Gastrocnemius medialis (tissue), 4 donors: ENCODE data around the gene FEN1.

Experiments used
- POLR2A ChIP-seq, 2 donors: fragments of 450-650 bp; IDR thresholded peaks; one replicate each; pipeline ENCODE4 v1.6.1; 2017; ENCODE audit warnings: antibody characterized with exemption in 2 of 2, mild to moderate bottlenecking in 2 of 2, moderate library complexity in 2 of 2
- TF ChIP-seq, protein P1 (sequence below), 5 experiments: fragments of 450-650 bp in 3 of 5; fragments of 200-600 bp in 2 of 5; sonication (generic) in 2 of 5; IDR thresholded peaks in 4 of 5; conservative IDR thresholded peaks in 1 of 5; 1 replicate in 4 of 5; 2 replicates in 1 of 5; pipeline ENCODE4 v1.5.1; 2016 to 2019; ENCODE audit warnings: antibody characterized with exemption in 5 of 5, mild to moderate bottlenecking in 3 of 5, moderate library complexity in 3 of 5

DNA sequence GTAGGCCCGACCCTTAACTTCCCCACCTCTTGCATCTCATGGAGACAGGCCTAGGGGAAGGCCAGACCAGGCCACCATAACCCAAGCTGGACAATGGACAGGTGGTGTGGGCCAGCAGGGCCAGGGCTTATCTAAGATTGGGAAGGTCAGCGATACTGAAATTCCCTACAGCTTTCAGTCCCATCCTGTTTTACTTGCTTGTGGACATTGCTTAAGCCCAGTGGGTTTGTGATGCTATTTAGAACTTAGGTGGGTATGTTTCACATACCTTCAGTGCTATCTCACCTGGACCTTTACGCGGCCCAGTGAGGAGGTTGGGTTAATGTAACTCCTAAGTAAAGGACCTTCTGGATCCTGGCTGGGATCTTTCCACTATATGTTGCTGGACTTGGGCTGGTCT is 37.1 kb downstream of the FEN1 start:
- TF ChIP-seq, protein P1, sequence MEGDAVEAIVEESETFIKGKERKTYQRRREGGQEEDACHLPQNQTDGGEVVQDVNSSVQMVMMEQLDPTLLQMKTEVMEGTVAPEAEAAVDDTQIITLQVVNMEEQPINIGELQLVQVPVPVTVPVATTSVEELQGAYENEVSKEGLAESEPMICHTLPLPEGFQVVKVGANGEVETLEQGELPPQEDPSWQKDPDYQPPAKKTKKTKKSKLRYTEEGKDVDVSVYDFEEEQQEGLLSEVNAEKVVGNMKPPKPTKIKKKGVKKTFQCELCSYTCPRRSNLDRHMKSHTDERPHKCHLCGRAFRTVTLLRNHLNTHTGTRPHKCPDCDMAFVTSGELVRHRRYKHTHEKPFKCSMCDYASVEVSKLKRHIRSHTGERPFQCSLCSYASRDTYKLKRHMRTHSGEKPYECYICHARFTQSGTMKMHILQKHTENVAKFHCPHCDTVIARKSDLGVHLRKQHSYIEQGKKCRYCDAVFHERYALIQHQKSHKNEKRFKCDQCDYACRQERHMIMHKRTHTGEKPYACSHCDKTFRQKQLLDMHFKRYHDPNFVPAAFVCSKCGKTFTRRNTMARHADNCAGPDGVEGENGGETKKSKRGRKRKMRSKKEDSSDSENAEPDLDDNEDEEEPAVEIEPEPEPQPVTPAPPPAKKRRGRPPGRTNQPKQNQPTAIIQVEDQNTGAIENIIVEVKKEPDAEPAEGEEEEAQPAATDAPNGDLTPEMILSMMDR (IDR thresholded peaks at IDR 0.05 in 4 of 5, conservative IDR thresholded peaks at IDR 0.05 in 1 of 5): no peak
- TF ChIP-seq POLR2A (IDR thresholded peaks at IDR 0.05): no peak
